NCI-H460 (cell line): ENCODE measurements around the gene STMN3. TPM values are rescaled to one million over a fixed set of nuclear protein-coding genes. Genes with fewer than 3 reads are reported as not detected.
"Not testable (repeated sequence)": the region's sequence is repeated elsewhere in the genome, so short reads cannot be mapped to it uniquely, and the experiment has no call there.

Experiments used
- DNase-seq: peaks from one replicate; pipeline ENCODE4 v3.0.0-alpha.2; 2016; ENCODE audit warnings: low read depth; ENCODE audit errors: extremely low read depth
- total RNA-seq: library from RNA; depleted of rRNA; stranded (reverse); fragments of >200 nt; shearing (Covaris generic); gene quantifications from 2 replicates; pipeline ENCODE4 v1.2.3, GENCODE V29; 2014

Gene STMN3
- total RNA-seq, 1 experiment from 2014 or later: 1.8 TPM

DNA sequence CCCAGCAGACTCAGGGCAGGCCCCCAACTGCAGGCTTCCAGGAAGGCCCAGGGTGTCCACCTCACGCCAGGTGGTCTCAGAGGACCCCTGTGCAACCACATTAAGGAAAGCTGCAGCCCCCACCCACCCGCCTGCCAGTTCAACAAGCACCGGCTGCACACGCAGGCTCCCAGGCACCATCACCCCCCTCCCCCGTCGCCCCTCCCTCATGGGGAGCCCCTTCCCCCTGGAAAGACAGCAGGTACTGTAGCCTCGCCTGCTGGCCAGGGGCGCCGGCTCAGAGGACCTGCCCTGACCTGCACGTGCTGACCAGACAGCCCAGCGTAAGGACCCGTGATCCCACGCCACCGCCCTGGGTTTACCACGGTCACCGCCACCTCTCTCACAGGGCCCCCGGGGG is 12.5 kb downstream of the STMN3 start:
- not testable (repeated sequence) for DNase-seq

DNA sequence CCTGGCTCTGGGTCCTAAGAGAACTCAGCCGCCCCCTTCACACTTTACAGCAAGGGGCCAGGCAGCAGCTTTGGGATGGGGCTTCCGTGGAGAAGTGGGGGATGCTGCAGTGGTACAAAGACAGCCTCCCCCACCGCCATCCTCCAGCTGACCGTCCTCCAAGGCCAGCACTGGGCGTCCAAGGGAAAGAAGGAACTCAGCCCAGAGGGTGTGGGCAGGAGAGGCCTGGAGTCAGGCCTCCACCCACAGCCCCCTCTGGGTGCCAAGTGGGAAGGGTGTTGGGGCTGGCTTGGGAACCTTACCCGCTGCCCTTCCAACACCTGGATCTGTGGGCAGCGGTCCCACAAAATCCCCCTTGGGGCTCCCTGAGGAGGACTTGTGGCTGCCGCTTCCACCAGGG is 13.1 kb downstream of the STMN3 start:
- DNase-seq: no peak

DNA sequence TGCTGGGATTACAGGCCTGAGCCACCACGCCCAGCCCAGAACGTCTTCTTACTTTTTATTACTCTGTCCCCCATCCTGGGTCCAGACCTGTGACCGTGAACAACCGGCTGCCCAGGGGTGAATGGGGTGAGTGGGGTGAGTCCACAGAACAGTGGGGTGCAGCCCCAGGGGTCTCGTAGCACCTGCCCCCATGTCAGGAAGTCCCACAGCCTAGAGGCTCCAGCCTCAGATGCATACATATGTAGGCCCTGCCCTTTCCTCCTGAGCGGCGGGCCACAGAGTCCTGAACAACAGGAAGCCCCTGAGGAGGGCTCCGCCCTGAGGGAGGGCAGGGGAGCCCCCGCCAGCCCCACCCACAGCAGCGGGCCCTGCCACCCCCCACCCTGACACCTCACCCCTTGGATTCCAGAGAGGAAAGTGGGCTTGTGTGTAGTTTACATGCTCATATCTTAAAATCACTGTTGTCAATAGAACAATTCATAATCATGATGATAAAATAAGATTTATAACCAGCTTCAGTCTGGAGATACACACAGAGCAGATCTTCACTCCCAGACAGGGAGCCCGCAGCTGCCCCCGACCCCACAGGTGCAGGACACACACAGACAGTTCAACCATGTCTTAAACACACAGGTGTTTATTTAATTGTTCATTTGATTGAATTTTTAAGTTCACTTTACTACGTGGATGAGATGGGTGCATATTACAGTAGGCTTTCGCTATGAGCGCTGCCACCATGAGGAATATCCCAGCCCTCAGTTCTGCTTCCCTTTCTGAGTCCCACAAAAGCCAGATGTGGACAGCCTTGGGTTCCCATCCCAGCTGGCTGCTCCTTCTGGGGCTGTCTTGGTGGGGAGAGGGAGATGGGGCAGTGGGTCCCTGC is 13.9 kb downstream of the STMN3 start:
- DNase-seq: no peak

DNA sequence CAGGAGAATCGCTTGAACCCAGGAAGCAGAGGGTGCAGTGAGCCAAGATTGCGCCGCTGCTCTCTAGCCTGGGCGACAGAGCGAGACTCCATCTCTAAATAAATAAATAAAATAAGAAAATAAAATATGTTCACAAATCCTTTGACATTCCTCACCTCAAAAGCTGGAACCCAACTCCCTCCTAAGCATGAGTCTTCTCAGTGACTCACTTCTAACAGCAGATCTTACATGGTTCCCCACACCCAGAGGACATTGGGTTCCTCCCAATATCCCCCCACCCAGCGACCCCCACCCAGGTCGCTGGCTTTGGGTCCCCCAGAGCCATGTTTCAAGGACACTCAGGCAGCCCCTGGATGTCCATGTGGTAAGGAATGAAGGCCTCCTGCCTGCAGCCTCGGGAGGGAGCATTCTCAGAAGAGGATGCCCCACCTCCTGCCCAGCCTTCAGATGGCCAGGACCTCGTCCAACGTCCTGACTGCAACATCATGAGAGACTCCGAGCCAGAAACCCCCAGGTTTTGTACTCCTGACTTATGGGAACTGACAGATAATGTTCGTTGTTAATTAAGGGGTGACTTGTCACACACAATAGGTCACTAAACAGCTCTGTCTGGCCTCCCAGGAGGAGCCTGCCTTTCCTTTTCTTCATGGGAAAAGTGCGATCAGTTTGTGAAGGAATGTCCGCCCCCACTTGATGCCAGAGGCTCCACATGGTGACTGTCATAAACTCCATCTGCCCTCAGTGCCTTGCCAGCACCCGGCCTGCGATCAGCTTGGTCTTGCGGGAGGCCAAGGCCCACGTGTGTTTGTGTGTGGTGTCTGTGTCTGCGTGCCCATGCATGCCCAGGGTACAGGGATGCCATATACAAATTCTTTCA is 16.2 kb downstream of the STMN3 start:
- no peak for DNase-seq

DNA sequence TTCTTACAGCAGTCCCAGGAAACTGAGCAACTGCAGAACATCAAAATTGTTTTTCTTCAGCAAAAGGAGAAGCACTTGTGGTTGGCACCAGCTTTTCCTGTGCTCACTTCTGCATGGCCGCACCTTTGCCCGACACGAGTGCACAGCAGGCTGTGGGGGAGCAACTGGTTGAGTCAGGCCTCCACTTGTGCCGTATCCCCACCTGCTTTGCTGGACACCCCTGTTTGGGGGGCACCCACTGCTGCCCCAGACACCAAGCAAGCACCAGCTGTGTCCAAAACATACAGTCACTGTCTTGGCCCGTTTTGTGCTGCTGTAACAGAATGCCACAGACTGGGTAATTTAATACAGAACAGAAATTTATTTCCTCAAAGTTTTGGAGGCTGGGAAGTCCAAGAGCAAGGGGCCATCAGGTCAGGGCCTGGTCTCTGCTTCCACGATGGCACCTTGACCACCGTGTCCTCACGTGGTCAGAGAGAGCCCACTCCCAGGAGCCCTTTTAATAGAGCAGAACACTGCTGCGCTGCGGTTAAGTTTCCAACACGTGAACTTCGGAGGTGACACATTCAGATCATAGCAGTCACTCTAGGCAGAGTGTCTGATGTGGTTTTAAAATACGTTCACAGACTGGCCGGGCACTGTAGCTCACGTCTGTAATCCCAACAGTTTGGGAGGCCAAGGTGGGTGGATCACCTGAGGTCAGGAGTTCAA is 17.6 kb downstream of the STMN3 start:
- DNase-seq: no peak

DNA sequence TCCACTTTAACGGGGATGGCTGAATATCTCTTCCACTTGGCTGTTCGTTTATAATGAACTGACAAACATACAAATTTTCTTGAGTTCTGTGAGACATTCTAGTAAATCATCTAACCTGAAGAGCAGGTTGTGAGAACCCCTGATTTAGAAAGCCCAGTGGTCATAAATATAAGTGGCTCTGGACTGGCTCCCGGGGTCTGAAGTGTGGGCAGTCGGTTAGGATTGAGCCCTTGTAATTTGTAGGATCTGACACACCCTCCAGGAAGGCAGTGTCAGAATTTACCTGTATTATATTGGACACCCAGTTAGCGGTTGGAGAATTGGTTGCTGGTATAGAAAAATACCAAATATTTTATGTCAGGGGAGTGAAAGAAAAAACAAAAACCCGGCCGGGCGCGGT is 19.5 kb downstream of the STMN3 start:
- no peak for DNase-seq

DNA sequence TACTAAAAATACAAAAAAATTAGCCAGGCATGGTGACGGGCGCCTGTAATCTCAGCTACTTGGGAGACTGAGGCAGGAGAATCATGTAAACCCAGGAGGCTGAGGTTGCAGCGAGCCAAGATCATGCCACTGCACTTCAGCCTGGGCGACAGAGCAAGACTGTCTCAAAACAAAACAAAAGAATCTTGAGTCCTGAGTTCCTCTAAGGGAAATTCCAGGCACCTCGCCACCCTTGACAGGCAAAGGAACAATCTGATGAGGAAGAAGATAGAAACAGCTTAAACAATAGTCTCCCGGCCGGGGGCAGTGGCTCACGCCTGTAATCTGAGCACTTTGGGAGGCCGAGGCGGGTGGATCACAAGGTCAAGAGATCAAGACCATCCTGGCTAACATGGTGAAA is 21.8 kb downstream of the STMN3 start:
- DNase-seq: not testable (repeated sequence)

DNA sequence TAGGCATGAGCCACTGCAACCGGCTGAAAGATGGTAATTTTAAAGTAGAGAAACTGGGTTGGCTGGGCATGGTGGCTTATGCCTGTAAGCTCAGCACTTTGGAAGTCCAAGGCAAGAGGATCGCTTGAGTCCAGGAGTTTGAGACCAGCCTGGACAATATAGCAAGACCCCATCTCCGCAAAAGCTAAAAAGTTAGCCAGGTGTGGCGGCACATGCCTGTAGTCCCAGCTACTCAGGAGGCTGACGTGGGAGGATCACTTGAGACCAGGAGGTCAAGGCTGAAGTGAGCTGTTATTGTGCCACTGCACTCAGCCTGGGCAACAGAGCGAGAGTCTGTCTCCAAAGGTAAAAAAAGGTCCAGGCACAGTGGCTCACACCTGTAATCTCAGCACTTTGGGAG is 22.3 kb downstream of the STMN3 start:
- DNase-seq: not testable (repeated sequence)

DNA sequence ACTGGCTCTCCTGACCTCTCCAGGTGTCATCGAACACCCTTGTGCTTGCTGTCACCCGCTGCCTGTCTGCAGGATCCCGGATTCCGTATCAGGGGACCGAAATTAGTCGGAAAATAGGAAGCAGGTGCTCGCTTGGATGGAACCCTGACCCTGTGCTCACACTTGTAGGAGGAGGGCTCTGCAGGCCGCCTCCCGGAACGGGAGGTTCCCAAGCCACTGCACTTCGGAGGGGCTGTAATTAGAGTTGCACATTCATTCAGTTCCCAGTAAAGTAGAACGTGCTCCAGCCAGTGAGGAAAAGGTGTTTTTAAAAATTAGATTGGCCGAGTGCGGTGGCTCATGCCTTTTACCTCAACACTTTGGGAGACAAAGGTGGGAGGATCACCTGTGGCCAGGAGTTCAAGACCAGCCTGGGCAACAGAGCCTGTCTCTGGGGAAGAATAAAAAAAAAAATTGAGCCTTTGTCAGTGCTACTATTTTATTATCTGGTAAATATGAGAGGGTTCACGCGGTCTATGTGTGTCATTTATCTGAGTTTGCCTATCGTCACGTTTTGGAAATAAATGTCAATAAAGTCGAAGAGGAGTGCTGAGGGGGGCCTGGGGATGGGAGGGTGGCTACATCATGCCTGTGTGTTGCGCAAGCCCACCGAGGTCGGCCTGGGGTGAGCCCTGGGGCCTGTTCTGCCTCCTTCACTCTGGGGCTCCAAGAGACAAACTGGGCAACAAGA is 24.8 kb downstream of the STMN3 start:
- peak; percentile 60 for DNase-seq

DNA sequence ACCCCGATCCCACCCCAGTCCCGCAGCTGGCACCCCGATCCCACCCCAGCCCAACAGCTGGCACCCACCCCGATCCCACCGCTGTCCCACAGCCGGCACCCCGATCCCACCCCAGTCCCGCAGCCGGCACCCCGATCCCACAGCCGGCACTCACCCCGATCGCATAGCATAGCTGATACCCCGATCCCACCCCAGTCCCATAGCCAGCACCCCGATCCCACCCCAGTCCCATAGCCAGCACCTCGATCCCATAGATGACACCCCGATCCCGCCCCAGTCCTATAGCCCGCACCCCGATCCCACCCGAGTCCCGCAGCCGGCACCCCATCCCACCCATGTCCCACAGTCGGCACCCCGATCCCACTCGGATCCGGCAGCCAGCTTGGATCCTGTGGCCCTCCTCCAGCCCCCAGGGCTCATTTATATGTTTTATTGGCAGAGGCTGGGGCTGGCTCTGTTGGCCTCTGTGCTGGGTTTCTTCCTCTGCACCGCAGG is 25.4 kb downstream of the STMN3 start:
- DNase-seq: no peak

DNA sequence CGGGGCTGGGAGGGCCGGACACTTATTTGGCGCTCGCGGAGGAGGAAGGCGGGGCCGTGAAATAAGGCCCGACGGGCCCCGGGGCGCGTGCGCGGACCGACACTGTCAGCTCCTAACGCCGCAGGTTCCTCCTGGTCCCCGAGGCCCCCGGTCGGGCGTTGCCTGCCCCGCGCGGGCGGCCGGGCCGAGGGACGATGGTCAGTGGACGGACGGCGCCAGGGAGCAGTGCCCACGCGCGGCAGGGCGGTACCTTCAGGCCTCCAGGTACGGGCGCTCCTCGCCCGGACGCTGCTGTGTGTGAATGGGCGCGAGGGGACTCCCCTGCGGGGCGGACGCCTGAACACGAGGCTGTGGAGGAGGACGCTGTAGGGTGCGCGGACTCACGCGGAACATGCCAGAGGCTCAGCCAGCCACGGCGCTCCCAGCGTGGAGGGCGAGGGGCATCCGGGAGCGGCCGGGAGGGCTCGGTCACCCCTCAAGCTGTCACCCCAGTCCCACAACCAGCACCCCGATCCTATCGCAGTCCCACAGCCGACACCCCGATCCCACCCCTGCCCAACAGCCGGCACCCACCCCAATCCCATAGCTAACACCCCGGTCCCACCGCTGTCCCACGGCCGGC is 26.0 kb downstream of the STMN3 start:
- DNase-seq: peak; percentile 92

DNA sequence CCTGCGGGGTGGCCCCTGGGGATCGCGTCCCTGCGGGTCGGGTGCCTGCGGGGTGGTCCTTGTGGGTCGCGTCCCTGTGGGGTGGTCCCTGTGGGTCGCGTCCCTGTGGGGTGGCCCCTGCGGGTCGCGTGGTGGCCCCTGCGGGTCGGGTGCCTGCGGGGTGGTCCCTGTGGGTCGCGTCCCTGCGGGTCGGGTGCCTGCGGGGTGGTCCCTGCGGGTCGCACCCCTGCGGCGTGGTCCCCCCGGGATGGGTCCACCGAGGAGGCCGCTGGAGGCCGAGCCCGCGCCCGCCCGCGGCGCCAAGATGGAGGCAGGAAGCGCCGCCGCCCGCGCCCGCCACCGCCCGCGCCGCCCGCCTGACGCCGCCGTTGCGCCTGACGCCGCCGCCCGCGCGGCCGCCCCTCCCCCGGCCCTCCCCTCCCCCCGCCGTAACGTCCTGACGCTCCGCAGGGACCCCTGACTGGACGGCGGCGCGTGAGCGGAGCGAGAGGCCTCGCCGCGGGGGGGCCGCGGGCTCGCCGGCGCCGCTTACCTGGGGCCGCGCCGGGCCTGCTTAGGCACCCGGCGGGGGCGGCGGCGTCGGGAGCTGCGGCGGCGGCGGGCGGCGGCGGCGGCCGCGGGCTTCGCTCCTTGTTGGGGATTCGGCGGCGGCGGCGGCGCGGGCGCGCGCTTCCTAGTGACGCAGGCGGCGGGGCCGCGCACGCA is 26.6 kb downstream of the STMN3 start, which contains the start of gene GMEB2:
GMEB2 (minus strand) TSS at position 678 of the 705 bp plus-strand sequence. CDS start 7,704 bp downstream, outside the sequence.
- peak; percentile 69 for DNase-seq

DNA sequence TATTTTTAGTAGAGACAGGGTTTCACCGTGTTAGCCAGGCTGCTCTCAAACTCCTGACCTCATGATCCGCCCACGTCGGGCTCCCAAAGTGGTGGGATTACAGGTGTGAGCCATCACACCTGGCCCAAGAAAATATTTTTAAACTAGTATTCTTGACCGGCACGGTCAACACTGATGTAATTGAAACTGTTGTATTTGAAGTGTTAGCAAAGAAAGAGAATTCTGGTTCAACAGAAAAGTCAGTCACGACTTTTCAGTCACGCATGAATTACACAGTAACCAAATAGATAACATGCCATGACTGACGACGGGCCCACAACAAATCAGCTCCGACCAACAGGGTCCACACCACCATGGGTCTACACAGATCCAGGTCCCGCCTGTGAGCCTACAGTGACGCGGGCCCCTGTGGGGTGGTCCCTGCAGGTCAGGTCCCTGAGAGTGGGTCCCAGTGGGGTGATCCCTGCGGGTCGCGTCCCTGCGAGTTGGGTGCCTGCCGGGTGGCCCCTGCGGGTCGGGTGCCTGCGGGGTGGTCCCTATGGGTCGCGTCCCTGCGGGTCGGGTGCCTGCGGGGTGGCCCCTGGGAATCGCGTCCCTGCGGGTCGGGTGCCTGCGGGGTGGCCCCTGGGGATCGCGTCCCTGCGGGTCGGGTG is 27.3 kb downstream of the STMN3 start:
- DNase-seq: no peak

DNA sequence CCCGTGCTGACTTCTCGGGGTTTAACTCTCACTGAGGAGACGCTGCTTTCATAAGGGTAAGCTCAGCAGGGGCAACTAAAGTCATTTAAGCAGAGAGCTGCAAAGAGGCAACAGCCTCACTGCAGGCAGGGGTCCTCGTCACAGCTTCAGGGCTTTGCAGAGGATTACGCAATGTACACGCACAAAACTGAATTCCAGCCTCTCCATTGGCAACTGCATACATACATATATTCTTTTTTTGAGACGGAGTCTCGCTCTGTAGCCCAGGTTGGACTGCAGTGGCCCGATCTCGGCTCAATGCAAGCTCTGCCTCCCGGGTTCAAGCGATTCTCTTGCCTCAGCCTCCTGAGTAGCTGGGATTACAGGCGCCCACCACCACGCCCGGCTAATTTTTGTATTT is 28.7 kb downstream of the STMN3 start:
- no peak for DNase-seq

DNA sequence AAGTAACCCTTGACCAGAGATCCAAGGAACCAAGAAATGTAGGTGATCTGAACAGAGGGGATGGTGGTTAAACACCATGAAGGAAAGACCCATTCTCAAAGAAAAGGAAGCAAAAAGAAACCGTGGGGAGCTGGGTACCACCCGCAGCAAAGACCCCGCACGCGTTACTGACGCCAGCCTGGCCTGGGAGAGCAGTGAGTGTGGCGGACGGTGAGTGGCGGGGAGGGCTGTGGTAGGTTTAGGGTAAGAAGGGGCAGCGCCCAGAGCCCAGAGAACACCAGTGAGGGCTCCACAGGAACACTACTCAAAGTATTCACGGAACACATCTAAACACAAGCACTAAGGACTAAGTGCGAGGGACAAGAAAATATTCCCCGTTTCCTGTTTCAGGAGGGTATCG is 30.5 kb downstream of the STMN3 start:
- no peak for DNase-seq

DNA sequence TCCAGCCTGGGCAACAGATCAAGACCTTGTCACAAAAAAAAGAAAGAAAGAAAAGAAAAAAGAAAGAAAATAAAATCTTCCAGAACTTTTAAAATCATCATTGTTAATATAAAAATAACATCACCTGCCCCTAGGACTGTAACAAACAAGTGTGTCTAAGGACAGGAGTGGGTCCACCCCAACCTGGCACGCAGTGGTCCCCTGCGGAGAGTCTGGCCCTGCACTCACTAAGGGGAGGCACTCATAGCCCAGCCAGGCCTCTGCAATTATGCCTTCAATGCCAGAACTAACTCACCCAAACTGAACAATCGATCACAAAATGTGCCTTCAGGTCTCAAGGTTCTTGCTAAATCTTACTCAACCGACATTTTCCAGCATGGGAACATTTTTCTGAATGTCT is 31.1 kb downstream of the STMN3 start:
- no peak for DNase-seq

DNA sequence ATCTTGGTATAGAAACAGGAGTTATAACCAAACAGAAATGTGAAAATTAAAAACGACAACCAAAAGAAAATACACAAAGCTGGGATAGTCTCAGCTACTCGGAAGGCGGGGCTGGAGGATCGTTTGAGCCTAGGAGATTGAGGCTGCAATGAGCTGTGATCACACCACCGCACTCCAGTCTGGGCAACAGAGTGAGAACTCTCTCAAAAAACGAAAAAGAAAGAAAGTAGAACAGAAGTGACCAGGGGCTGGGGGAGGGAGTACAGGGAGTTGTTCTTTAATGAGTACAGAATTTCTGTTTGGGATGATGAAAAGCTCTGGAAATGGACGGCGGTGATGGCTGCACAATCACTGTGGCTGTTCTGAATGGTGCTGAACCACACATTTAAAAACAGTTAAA is 32.2 kb downstream of the STMN3 start:
- DNase-seq: no peak

DNA sequence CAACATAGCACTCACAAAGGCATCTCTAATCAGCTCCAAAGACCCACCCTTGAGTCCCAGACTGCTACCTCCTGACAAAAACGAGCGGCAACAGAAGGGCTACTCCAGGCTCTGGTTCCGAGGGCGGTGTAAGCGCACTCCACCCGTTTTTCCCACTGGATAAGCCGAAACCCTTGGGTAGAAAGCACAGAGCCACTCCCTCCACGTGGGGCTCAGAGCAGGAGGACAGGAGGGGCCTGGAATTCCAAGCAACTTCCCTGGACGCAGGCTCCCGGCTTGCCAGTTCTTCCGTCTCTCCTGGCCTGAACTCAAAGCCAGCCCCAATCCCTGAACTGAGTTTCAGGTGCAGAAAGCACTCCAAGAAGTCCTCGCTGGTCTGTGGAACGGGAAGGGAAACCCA is 33.7 kb downstream of the STMN3 start:
- DNase-seq: no peak
